Neural cell (in vitro differentiated cells): ENCODE measurements around the gene EMILIN3. TPM values are rescaled to one million over a fixed set of nuclear protein-coding genes. Genes with fewer than 3 reads are reported as not detected.

ENCODE experiments used
- H2AFZ ChIP-seq: fragments of 200-600, 300-800 bp; sonication (generic), shearing (Covaris generic); 2 replicates; pipeline ENCODE4 v1.6.0; 2014; ENCODE audit warnings: low read depth, mild to moderate bottlenecking, antibody characterized with exemption, low read length, moderate library complexity
- H3F3A ChIP-seq: fragments of 200-600 bp; shearing (Covaris generic); 2 replicates; pipeline ENCODE4 v1.6.1; 2016; ENCODE audit warnings: mild to moderate bottlenecking, moderate library complexity, mixed read lengths, antibody characterized with exemption, low read length; ENCODE audit not compliant: insufficient read depth, poor library complexity, severe bottlenecking
- H3K27ac ChIP-seq: fragments of 200-600, 300-800 bp; sonication (generic), shearing (Covaris generic); 2 replicates; pipeline ENCODE4 v1.5.1; 2014; ENCODE audit warnings: mild to moderate bottlenecking, low read length, moderate library complexity
- H3K27me3 ChIP-seq: fragments of 300-800, 200-600 bp; sonication (generic), shearing (Covaris generic); 2 replicates; pipeline ENCODE4 v1.6.0; 2014; ENCODE audit warnings: mild to moderate bottlenecking, low read depth, low read length, moderate library complexity; ENCODE audit not compliant: insufficient read depth
- H3K36me3 ChIP-seq: fragments of 300-800, 200-600 bp; sonication (generic), shearing (Covaris generic); 2 replicates; pipeline ENCODE4 v1.5.1; 2014; ENCODE audit warnings: mild to moderate bottlenecking, antibody characterized with exemption, low read length, moderate library complexity; ENCODE audit not compliant: insufficient read depth
- H3K4me2 ChIP-seq: fragments of 300-800, 200-600 bp; sonication (generic), shearing (Covaris generic); 2 replicates; pipeline ENCODE4 v1.6.0; 2014; ENCODE audit warnings: mild to moderate bottlenecking, low read length
- H3K4me3 ChIP-seq: fragments of 300-800, 200-600 bp; sonication (generic), shearing (Covaris generic); 2 replicates; pipeline ENCODE4 v1.5.1; 2014; ENCODE audit warnings: mild to moderate bottlenecking, low read length, moderate library complexity
- H3K79me2 ChIP-seq: fragments of 200-600 bp; shearing (Covaris generic); replicated peaks from 2 replicates; pipeline ENCODE4 v1.6.0; 2014; ENCODE audit warnings: mild to moderate bottlenecking, low read length, moderate library complexity; ENCODE audit not compliant: insufficient read depth
- H3K9ac ChIP-seq: fragments of 300-800, 200-600 bp; sonication (generic), shearing (Covaris generic); 2 replicates; pipeline ENCODE4 v1.6.1; 2016; ENCODE audit warnings: mild to moderate bottlenecking, low read length, mixed read lengths
- H3K9me2 ChIP-seq: fragments of 200-600 bp; shearing (Covaris generic); 2 replicates; pipeline ENCODE4 v1.6.1; 2016; ENCODE audit warnings: mild to moderate bottlenecking, low read length, mixed read lengths; ENCODE audit not compliant: insufficient read depth
- H3K9me3 ChIP-seq: fragments of 200-600, 300-800 bp; sonication (generic), shearing (Covaris generic); 2 replicates; pipeline ENCODE4 v1.6.1; 2016; ENCODE audit warnings: mild to moderate bottlenecking, mixed run types, low read length, moderate library complexity, mixed read lengths
- H4K20me1 ChIP-seq: fragments of 200-600 bp; shearing (Covaris generic); 2 replicates; pipeline ENCODE4 v1.6.1; 2016; ENCODE audit warnings: mild to moderate bottlenecking, mixed run types; ENCODE audit not compliant: insufficient read depth
- EP300 ChIP-seq: fragments of 450-650 bp; conservative IDR thresholded peaks from 2 replicates; pipeline ENCODE4 v1.6.1; 2014; ENCODE audit warnings: antibody characterized with exemption, mild to moderate bottlenecking, moderate library complexity; ENCODE audit not compliant: poor library complexity, severe bottlenecking
- EZH2 ChIP-seq: fragments of 200-600, 300-800 bp; shearing (Covaris generic), sonication (generic); IDR thresholded peaks from 2 replicates; pipeline ENCODE4 v1.6.1; 2014; ENCODE audit warnings: antibody characterized with exemption, low read length, borderline replicate concordance, mild to moderate bottlenecking; ENCODE audit not compliant: insufficient read depth, poor library complexity, severe bottlenecking
- MXI1 ChIP-seq: fragments of 450-650 bp; conservative IDR thresholded peaks from 2 replicates; pipeline ENCODE4 v1.6.1; 2014; ENCODE audit warnings: antibody characterized with exemption, mild to moderate bottlenecking; ENCODE audit not compliant: poor library complexity, severe bottlenecking
- POLR2AphosphoS5 ChIP-seq: IDR thresholded peaks from 2 replicates; pipeline ENCODE4 v1.6.1; 2012
- RAD21 ChIP-seq: fragments of 450-650 bp; conservative IDR thresholded peaks from 2 replicates; pipeline ENCODE4 v1.6.1; 2014; ENCODE audit warnings: antibody characterized with exemption, mild to moderate bottlenecking, moderate library complexity
- SMC3 ChIP-seq: fragments of 450-650 bp; conservative IDR thresholded peaks from 2 replicates; pipeline ENCODE4 v1.6.1; 2014; ENCODE audit warnings: antibody characterized with exemption, mild to moderate bottlenecking, moderate library complexity; ENCODE audit not compliant: poor library complexity
- TAF1 ChIP-seq: IDR thresholded peaks from 2 replicates; pipeline ENCODE4 v1.6.1; 2012; ENCODE audit warnings: low read depth
- polyA plus RNA-seq: library from polyadenylated mRNA; depleted of rRNA; stranded (reverse); fragments of >200 nt; gene quantifications from 2 replicates; pipeline ENCODE4 v1.2.3, GENCODE V29; 2014
- TF ChIP-seq, protein P1 (sequence below): IDR thresholded peaks from 2 replicates; pipeline ENCODE4 v1.6.1; 2012; ENCODE audit warnings: borderline replicate concordance
- TF ChIP-seq, protein P2 (sequence below): fragments of 450-650 bp; IDR thresholded peaks from 2 replicates; pipeline ENCODE4 v1.5.1; 2014; ENCODE audit warnings: antibody characterized with exemption, mild to moderate bottlenecking, moderate library complexity; ENCODE audit not compliant: poor library complexity, severe bottlenecking

EMILIN3 gene
- polyA plus RNA-seq, 1 donor from 2014 or later = 0.30 TPM

- no peak overlapping the region for H2AFZ ChIP-seq
- no peak overlapping the region for H3K27ac ChIP-seq
- TF ChIP-seq RAD21 = no peak
- no peak for TF ChIP-seq MXI1
- no peak for TF ChIP-seq SMC3
- TF ChIP-seq TAF1 = no peak
- TF ChIP-seq, protein P1, sequence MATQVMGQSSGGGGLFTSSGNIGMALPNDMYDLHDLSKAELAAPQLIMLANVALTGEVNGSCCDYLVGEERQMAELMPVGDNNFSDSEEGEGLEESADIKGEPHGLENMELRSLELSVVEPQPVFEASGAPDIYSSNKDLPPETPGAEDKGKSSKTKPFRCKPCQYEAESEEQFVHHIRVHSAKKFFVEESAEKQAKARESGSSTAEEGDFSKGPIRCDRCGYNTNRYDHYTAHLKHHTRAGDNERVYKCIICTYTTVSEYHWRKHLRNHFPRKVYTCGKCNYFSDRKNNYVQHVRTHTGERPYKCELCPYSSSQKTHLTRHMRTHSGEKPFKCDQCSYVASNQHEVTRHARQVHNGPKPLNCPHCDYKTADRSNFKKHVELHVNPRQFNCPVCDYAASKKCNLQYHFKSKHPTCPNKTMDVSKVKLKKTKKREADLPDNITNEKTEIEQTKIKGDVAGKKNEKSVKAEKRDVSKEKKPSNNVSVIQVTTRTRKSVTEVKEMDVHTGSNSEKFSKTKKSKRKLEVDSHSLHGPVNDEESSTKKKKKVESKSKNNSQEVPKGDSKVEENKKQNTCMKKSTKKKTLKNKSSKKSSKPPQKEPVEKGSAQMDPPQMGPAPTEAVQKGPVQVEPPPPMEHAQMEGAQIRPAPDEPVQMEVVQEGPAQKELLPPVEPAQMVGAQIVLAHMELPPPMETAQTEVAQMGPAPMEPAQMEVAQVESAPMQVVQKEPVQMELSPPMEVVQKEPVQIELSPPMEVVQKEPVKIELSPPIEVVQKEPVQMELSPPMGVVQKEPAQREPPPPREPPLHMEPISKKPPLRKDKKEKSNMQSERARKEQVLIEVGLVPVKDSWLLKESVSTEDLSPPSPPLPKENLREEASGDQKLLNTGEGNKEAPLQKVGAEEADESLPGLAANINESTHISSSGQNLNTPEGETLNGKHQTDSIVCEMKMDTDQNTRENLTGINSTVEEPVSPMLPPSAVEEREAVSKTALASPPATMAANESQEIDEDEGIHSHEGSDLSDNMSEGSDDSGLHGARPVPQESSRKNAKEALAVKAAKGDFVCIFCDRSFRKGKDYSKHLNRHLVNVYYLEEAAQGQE = no peak
- TF ChIP-seq EP300 = no peak
- no peak for TF ChIP-seq POLR2AphosphoS5
- TF ChIP-seq EZH2 = no peak
- TF ChIP-seq, protein P2, sequence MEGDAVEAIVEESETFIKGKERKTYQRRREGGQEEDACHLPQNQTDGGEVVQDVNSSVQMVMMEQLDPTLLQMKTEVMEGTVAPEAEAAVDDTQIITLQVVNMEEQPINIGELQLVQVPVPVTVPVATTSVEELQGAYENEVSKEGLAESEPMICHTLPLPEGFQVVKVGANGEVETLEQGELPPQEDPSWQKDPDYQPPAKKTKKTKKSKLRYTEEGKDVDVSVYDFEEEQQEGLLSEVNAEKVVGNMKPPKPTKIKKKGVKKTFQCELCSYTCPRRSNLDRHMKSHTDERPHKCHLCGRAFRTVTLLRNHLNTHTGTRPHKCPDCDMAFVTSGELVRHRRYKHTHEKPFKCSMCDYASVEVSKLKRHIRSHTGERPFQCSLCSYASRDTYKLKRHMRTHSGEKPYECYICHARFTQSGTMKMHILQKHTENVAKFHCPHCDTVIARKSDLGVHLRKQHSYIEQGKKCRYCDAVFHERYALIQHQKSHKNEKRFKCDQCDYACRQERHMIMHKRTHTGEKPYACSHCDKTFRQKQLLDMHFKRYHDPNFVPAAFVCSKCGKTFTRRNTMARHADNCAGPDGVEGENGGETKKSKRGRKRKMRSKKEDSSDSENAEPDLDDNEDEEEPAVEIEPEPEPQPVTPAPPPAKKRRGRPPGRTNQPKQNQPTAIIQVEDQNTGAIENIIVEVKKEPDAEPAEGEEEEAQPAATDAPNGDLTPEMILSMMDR = no peak
Observed at GRCh38 chr20:41387444-41387851, 20.8 kb upstream of the EMILIN3 start.

DNA sequence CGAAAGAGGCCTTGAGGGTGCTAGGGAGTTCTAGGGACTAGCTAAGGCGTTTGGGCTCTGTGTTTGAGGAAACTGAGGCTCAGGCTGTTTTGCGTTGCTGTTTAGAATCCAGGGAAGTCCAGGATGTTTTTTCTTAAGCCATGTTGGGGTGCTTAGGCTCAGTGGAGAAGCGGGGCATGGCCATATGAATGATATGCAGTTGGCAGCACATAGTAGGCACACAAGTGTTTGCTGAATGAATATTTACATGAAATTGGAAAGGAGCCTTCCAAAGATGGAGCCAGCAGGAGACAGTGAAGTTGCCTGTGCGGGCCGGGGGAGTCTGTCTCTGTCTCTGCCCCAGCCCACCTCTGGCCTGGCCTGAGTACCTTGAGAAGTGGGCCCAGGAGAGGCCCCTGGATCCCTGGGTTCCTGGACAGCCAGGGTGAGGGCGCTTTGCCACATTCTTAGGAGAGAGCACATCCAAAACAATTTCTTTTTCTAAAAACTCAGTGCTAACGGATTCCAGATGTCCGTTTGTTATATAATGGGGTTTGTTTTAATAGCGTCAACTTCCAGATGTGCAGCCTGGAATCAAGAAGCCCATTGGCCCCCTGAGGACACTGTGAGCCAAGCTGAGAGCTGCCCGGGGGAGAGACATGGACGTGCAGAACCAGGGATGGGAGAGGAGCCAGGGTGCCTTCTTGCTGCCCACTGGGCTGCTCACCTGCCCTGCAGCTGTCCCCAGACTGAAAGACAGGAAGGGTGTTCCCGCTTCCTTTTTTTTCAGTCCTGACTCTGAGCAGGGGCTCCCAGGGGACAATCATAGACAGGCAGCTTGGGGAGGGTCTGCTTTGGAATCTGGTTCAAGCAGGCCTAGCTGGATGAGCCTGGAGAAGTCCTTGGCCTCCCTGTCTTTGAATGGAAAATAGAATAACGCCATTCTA is 20.1 kb upstream of the EMILIN3 start:
- Histone ChIP-seq H2AFZ (no peak overlapping the region), H3K27me3 (no peaks in the 10 kb centered on the region), H3K27ac (no peak overlapping the region), H3K9ac (no peak overlapping the region), H3K9me3 (no peaks in the 10 kb centered on the region), H4K20me1 (no peaks in the 10 kb centered on the region), H3K4me3 (no peak overlapping the region), H3F3A (no peaks in the 10 kb centered on the region), H3K9me2 (no peaks in the 10 kb centered on the region), H3K79me2 (no peaks in the 10 kb centered on the region), H3K4me2 (no peak overlapping the region), H3K36me3 (no peaks in the 10 kb centered on the region)
- no peak for TF ChIP-seq POLR2AphosphoS5
- TF ChIP-seq, protein P2 = no peak
- no peak for TF ChIP-seq EZH2
- no peak for TF ChIP-seq SMC3
- no peak for TF ChIP-seq TAF1
- no peak for TF ChIP-seq MXI1
- no peak for TF ChIP-seq EP300
- TF ChIP-seq RAD21 = no peak
- TF ChIP-seq, protein P1 = no peak

More at GRCh38 chr20:41387444-41387851, 20.8 kb upstream of the EMILIN3 start:
- no peaks in the 10 kb centered on the region for H3K9me2 ChIP-seq
- H3F3A ChIP-seq = no peaks in the 10 kb centered on the region
- H3K4me2 ChIP-seq = no peak overlapping the region
- H3K9me3 ChIP-seq = no peaks in the 10 kb centered on the region
- no peak overlapping the region for H3K4me3 ChIP-seq
- H3K79me2 ChIP-seq = no peaks in the 10 kb centered on the region
- H4K20me1 ChIP-seq = no peaks in the 10 kb centered on the region
- no peaks in the 10 kb centered on the region for H3K27me3 ChIP-seq
- no peaks in the 10 kb centered on the region for H3K36me3 ChIP-seq
- no peak overlapping the region for H3K9ac ChIP-seq
